GM18508 (cell line): ENCODE data around the gene UBE3B.

Source experiments
- ATAC-seq: cut with Tn5 transposase; IDR thresholded peaks from one replicate; pipeline ENCODE4 v1.9.1; 2021; ENCODE audit warnings: moderate number of reproducible peaks; ENCODE audit not compliant: insufficient read depth, unreplicated experiment

The UBE3B gene

DNA sequence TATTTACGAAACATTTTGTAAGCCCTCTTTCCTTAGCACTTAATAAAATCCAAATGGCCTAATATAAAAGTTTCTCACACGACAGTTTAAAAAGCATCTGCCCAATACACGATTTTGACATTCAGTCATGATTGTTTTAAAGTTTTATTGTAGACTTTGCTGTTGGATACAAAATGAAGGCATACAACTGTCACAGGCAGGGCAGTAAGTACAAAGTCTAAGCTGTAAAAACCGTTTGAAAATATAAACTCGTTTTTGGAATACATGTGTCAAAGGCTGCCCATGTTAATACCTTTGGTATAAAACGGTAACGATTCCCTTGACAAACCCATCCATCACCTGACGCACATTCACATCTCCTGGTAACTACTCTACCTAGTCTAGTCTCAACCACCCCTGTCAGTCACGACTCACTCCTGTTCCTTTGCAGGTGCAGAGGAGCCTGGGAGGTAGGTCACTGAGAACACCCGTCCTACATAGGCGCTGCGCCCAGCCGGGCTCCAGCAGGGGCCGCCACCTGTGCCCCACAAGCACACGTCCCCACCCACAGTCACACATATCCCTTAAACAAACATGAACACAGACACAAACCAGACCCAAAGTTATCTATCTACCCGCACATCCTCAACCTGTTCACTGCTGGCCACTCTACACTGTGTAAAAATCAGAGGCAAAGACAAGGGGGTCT, 27.4 kb upstream of the UBE3B start:
- ATAC-seq: no peak

DNA sequence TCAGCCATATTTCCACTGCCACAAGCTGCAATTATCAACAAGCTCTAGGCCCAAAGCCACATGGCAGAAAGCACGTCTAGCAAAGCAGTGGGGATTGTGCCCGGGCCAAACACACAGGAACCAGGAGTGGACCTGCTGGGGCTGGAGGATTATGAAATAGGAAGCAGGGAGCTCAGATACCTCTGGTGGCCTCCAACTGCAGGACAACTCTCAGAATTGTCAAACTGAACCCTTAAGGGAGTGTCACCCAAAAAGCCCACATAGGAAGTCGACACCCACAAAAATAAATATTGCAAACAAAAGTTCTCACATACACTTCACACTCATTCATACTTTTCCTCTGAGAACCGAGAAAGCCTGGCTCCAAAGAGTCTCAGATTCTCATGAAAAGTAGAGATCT, 26.5 kb upstream of the UBE3B start:
- no peak for ATAC-seq

DNA sequence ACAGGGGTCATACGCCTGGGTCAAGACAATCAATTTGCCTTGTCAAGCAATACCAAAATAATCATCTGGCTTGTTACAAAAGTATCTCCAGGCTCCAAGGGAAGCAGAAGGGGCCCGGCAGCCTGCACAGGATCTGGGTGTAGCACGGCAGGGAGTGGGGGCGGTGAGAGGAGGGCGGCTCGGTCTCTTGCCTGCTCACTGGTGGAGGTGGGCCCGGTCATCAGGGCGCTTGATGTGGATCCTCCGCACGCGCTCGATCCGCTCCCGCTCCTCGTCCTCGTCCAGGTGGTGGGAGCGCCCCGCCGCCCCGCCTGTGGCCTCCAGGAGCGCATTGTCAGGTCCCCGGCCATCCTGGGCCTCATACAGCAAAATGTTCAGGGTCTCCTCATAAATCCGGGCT, 26.0 kb upstream of the UBE3B start:
- no peak for ATAC-seq

DNA sequence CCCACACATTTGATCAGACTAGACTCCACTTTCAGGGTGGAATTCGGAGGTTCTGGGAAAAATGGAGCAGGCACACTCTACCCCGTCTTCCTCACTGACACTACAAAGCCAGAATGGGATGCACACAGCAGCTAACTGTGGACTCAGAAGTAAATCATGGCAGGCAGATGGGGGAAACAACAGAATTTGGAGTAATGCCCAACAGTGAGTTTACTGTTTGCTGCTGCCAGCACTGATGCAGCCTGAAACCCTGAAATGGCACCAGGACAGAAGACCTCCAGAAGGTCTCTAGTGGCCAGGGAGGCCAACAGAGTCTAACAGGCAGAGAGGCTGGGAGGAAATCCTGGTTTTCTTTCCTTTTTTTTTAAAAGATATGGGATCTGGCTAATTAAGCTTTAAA, 24.9 kb upstream of the UBE3B start:
- ATAC-seq: no peak

DNA sequence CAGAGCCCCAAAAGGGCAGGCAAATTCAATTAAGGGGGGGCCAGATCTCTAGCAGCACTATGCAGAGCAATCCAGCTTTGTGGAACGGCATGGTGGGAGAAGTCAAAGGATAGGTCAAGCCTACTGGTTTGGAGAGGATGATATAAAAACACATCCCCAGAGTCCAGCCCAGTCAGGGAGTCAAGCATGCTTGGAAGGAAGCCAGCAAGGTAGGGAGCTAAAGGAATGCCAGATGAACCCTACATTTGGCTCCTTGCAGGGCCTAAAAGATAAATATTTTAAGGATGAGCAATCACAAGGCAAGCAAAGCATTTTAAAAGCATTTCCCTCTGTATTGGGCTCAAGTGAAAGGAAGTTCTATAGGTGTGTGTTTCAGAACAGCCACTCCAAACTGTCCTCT, 21.7 kb upstream of the UBE3B start:
- no peak for ATAC-seq

DNA sequence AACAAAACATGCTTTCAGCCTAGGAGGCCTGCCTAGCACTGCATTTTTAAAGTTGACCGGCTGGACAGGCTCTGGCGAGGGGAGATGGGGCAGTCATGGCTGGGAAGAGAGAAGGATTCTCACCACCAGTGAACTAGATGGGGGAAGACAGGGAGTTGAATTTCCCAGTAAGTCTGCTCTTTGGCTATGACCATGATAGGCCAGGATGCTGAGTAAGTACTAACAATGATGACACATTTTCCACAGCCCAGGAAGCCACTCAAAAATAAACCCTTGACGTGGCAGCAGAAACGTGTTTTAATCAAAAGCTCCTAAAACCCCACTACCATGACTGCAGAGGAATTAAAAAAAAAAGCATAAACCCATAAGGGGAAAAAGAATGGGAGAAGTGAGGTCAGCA, 19.3 kb upstream of the UBE3B start:
- no peak for ATAC-seq

DNA sequence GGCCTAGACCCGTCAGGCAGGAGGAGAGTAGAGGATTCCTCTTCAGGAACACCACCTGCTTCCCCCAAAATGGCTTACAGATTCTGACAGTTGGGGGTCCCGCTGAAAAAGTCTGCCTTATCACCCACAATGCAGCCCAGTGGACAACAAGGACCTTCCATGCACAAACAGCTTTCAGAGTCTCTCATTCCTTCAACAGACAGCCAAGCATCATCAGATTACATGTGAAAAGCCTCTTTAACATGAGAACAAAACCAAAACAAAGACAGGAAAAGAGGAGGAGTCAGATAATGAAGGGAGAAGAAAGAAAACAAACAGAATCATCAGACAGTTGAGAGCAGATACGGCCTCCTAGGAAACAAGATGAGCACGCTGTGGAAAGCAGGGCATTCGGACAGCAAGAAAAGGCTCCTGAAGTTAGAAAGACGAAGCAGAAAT, 18.6 kb upstream of the UBE3B start:
- no peak for ATAC-seq

DNA sequence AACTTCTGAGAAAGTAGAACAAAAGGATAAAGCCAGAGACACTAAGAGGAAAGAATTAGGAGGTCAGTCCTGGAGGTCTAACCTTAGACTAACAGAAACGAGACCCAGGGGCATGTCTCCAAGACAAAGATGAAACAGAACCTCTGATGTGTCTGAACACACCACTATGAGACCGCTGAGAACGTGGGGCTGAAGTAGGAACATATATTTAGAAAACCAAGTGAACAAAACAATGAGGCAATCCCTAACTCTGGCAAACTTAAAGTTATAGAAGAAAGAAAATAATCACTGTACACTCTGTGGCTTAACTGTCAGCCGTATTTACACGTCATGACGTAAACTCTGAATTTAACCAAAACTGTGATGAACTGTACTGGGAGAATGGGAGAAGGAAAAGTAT, 18.2 kb upstream of the UBE3B start:
- ATAC-seq: no peak

DNA sequence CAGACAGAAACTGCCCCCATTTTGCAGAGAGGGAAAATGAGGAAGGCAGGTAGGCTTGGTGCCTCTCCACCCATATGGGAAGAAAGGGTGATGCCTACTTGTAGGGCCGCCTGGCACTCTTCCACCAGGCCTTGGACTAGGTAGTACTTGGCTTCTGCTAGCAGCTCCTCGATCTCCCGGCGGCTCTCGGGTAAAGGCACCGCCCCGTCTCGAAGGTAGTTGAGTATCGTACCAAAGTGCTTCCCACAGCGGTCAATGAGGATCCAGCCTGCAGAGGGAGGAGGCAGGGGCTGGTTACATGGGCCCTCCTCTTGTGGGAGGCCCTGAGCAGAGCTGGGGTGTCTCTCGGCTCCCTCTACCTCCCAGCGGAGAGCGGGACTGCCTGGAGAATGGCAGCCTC, 16.9 kb upstream of the UBE3B start:
- no peak for ATAC-seq

DNA sequence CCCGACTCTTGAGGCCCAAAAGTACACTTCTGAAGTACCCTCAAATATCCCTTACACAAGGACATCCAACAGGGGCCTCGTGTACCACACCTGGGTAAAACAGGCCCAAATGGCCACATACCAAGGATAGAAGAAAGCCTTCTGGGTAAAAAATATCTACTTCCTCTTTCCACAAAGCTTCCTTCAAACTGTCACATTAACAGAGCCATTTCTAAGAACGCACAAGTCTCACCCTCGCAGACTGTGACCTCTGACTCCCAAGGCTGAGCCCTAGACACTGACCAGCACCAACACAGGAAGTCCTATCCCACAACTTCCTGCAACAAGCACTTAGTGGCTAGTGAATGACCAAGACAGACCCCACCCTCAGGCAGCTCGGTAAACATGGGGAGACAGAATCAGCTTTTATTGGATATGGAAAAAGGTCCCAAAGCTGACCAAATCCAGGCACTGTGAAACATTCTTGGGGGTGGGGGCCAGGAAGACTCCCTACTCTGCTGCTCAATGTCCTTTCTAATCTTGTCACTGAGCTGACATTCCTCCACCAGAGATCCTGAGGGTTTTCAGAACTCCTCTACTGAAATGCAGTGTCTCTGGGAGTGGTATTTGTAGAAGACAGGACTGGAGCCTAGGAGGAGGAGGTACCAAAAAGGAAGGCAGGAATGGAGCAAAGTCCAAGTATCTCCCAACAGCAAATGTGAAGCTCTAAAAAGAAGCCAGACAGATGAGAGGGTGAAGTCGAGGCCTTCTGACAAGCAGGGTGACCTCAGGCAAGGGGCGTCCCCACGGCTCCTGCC, 16.2 kb upstream of the UBE3B start:
- ATAC-seq: no peak

DNA sequence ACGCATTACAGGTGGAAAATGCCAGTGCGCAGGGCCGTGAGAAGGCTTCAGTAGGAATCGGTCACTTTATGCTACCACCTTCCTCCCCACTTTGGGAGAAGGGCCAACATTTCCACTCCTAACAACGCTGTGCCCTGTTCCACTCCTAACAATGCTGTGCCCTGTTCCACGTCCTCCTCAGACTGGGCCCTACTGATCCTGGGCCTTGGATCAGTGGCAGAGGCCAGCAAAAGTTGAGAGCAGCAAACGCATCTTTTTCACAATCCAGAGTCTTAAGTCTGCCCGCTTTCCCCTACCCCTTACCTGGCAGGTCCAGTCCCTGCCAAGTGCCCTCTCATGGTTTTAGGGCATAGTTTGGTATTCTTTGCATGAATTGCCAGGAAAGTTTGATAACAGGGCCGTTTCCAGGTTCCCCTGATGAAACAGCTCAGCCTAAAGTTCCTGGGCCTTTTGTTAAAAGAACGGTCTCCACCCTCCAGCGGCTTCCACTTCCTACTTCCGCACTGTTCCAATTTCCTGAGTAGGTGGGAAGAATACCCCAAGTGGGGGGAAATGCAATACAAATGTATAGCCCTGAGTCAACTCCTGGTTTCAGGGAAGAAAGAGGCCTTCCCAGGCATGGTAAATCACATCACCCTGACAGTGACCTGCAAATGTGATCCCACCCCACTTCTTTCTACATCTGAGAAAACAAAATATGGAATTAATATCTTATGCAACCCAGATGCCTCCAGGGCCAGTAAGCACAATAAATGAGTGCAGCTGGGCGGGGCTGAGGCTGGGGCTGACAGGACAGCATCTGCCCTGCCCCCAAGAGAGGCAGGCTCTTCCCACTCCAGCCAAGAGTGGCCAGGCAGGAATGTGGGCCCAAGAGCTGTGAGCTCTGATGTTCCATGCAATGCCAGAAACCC, 15.3 kb upstream of the UBE3B start:
- no peak for ATAC-seq

DNA sequence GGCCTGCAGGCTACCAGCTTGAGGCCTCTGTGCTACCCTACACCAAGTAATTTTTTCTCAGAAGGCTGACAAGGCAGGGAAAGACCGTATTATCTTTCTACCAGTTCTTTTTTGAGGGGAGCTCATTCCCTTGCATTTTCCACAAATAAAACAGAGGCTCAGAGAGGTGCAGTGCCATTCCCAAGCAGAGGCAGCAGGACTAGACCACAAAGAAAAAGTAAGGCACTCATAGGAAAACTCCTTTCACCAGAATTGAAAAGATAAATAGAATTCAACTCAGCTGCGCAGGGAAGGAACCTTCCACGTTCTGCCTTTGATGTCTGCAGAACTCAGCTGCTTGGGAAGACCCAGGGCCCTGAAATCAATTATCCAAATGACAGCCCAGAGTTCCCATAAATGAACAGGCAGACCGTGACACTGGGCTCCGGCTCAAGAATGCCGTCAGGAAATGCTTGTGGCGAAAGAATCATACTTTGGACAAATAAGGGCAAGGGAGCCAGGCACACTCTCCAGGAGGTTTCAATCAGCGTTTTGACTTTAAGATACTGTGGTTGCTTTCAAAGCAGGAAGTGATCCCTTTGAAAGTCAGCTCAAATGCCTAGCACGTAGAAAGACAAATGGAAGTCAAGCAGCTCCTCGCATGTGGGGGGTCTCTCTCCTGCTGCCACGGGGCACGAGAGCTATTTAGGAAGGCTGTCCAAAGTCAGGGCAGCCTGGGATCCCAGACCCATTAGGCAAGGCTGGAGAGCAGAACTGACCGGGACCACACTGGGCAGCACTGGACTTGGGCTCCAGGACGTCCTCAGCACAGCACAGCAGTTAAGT, 14.4 kb upstream of the UBE3B start:
- no peak for ATAC-seq

DNA sequence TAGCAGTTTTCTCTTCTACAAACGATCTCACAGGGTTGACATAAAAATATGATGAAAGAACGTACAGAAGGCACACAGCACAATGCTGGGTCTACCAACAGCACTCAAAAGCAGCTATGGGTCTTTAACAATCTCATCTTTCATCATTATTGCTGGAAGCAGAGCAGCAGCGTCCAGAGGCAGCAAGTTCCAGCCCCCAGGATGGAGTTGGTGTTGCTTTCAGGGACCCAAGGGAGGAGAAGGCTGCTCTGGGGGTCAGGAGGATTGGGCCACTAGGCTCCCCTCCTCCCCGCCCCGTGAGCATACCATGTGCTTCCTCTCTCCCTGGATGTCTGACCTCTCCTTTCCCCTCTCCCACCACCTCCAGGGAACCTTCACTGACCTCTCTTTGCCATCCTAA, 13.7 kb upstream of the UBE3B start:
- no peak for ATAC-seq

DNA sequence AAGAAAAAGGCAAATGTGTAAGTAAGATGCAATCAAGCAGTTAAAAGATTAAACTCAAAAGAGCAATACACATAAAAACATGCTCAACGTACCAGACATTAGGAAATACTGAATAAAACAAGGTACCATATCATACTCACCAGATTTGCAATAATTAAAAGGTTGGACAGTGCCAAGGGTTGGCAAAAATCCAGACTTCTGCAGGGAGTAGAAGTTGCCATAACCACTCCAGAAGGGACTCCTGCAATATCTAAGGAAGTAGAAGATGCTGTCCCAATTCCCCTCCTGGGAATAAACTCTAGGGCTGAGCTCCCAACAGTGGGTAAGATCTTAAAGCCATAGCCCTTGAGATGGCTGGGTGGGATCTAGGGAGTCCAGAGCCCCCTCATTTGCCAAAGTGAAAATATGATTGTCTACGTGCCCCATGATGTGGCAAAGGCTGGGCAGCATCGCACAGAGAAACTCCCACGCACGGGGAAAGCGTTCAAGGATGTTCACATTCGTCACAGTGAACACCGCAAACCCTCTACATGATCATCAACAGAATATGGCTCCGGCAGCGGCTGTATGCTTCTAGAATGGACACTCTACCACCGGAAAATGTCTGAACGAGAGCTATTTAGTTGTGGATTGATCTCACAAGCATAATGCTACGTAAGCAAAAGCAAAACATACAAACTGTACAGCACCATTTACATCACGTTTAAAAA, 12.6 kb upstream of the UBE3B start:
- ATAC-seq: no peak

DNA sequence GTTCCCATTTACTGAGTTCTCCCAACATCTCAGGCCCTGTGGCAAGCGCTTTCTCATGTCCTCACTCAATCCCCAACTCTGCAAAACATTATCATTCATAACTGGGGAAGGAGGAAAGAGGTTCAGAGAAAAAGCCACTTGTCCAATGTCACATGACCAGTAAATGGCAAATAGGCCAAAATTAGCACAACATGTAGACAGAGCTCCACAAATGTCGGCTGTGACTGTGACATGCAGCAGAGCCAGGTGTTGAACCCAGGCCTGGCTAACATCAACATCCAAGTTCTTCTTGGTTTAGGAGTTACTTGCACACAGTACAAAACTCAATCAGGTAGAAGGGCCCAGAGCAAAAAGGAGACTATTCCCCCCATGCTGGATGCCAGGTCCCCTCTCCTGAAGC, 11.1 kb upstream of the UBE3B start:
- ATAC-seq: no peak

DNA sequence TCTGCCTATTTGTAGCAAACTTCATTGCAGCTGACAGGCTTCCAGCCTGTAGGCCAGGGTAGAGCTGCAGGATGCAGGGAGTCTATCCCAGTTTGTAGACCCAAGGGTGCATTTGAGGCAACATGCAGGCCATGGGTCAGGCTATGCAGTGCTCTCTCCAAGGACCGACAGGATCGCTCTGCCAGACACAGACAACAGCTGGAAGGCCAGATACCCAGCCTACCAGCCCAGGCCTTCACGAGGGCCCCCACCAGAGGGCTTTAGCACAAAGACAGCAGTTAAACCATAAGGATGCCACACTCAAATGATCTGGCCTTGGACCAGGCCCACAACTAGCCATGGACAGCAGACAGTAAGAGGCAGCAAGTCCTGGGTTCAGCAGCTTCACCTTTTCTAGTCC, 10.6 kb upstream of the UBE3B start:
- ATAC-seq: no peak

DNA sequence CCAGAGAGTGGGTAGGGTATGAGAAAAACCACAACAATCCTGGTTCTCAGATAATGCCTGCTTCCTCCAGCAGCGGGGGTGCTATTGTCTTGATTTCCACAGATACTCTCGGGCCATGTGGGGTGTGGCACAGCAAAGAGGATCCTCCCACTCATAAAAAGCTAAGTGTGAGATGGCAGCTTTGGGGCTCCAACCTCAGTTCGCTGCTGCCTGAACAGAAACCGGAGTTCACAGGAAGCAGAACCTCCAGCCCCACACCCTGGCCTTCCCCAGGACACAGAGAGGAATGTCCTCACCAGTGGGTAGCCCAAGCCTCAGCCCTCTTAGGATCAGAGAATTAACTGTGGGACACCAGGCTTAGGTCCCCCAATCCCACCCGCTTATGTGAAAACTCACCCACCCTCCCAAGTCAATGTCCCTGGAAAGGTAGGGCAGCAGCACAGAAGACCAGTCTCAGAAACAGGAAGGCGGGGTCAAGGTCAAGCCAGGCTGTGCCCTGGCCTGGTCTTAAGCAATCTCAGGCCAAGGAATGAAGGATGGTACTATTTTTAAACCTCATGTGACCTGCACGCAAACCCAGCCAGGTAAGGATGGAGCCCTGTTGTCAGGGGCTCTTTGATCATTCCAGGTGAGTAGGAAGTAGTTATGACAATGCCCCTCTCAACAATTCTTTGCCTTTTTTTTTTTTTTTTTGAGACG, 9.3 kb upstream of the UBE3B start:
- no peak for ATAC-seq

DNA sequence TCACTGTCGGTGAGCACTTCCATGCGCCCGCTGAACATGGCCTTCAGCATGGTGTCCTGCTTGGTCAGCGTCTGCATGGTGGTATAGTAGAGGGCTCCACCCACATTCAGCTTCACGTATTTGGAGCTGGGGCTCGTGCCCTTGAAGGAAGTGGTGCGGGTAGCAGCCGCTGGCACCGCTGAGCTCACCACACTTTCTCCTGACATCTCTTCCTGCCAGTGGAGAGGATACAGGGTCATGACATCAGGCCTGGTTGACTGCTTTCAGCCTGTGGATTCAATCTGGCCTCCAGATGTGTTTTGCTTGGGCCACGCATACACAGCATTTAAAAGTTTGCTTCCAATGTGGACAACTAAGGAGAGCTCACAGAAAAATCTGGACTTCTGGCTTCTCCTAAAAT, 7.9 kb upstream of the UBE3B start:
- ATAC-seq: no peak

DNA sequence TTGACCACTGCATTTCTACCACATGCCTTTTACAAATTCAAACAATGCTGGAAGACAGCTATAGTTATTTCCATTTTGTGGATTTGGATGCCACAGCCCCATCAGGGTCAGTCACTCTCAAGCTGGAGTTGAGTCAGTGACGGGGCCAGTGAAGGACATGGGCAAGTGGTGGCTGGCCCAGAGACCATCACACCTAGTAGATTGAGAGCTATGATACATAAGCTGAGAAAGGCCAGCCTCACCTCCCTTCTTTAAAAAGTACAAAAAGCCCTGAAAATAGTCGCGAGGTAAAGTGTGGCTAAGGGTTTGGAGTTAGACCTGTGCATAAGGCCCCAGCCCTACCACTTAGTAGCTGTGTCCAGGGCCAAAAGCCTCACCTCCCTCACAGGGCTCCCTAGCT, 4.4 kb upstream of the UBE3B start:
- ATAC-seq: no peak
